GM21390 (cell line): ENCODE results near the gene C20orf141.

Source experiments
- ATAC-seq: cut with Tn5 transposase; IDR thresholded peaks from one replicate; pipeline ENCODE4 v1.9.1; 2021; ENCODE audit not compliant: unreplicated experiment

Gene C20orf141

GRCh38 chr20:2846698-2847097, 31.9 kb downstream of the C20orf141 start:
- no peak for ATAC-seq

DNA sequence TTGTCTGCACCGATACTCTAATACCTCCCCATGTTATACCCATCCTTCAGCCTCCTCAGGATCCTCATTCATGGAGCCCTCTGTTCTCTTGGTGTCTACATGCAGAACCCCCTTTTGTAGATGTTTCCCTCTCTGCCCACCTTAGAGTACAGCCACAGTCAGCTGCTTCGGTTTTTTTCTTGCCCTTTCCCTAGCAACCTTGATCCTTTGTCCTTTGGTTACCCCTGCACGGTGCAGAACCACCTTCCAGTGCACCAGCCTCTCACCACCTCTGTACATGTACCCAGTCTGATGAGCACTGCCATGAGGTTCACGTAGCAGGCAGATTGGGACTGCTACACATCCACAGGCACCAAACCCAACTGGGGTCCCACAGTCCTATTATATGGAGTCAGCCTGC, 33.0 kb downstream of the C20orf141 start:
- ATAC-seq = no peak

DNA sequence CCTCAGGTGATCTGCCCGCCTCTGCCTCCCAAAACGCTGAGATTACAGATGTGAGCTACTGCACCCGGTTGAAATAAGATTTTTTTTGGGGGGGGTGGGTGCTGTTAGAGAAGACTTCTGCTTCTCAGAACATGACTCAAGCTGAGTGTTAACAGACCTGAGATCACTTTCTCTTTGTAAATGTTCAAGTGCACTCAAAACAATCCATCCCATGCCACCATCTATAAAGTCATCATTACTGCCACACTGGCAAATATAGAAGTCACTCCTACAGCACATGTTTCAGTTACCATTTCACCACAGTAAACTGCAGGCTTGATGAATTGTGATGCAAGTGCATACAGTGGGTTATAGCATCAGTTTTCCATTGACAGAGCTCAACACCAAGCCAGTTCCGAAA, 34.7 kb downstream of the C20orf141 start:
- no peak for ATAC-seq

GRCh38 chr20:2851086-2851485, 36.3 kb downstream of the C20orf141 start:
- ATAC-seq = no peak

GRCh38 chr20:2858591-2858990, 43.8 kb downstream of the C20orf141 start:
- ATAC-seq = no peak

GRCh38 chr20:2859330-2860121, 44.7 kb downstream of the C20orf141 start:
- ATAC-seq = no peak

DNA sequence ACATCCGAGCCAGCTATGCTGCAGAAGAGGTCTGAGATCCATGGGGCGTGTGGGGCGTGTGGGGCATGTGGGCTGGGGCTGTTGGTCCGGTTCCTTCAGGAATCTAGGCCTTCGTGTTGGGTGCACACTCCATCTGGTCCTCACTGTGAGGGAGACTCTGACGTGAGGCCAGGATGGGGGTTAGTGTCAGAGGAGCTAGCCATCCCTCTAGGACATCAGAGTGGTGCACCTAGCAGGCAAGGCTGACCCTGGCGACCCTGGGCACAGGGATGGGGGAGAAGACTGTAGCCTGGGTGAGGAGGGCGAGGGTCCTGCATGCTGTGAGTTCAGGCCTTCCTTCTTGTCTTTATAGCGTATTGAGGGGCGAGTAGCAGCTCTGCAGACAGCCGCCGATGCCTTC, 49.8 kb downstream of the C20orf141 start:
- no peak for ATAC-seq

GRCh38 chr20:2865101-2865500, 50.3 kb downstream of the C20orf141 start:
- no peak for ATAC-seq
